ENCODE measurements around the gene DLGAP1. TPM values are rescaled to one million over a fixed set of nuclear protein-coding genes. Genes with fewer than 3 reads are reported as not detected.

DLGAP1 gene
- total and polyA plus RNA-seq, 2 donors: 0.24 to 0.41 TPM

DNA sequence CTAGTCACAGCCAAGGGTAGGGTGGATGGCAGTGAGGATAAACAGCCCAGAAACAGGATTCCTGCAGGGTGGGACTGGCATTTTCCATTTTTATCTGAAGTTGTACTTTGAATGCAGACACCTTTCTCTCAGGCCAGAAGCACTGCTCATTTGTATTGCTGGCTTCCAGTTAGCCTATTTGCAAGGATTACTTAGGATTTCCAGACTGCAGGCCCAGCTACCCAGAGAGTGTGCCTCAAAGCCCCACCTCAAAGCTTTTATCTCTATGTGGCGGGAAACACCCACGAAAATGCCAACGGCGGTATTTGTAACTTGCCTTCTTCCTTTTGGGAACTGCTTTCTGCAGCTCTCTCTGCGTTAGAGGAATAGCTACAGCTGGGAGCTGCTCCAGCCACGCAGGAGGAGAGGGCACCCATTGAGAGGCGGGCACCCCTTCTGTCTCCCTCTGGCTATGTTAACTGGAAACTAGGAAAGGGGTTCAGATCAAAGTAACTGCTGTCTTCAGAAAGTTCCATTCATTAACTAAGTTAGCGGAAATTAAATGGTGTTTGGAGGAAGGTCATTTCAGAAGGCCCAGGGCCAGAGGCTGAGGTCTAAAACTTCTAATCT, 860.2 kb downstream of the DLGAP1 start:
- Histone ChIP-seq H3K27me3 (ENCODE audit: control insufficient read depth in 2 of 2, insufficient read depth in 1 of 2, low read length in 1 of 2) (no peaks in the 10 kb centered on the region), H3K36me3 (ENCODE audit: control insufficient read depth in 2 of 2, insufficient read depth in 2 of 2, low read length in 1 of 2) (no peaks in the 10 kb centered on the region), H3K4me1 (ENCODE audit: control insufficient read depth in 2 of 2, insufficient read depth in 2 of 2, low read length in 2 of 2) (peaks cover 35 to 52% of the 10 kb centered on the region in 2 donors), H3K27ac (ENCODE audit: low read depth in 1 of 2, low read length in 1 of 2) (peak overlapping the region; percentile 95 to 99), H3K9me3 (ENCODE audit: control insufficient read depth in 2 of 2, insufficient read depth in 1 of 2, low read length in 1 of 2) (no peaks in the 10 kb centered on the region), H3K4me3 (ENCODE audit: low read length in 2 of 2) (peak overlapping the region; percentile 54 to 61)
- 24% methylated on average over 8 of the region's 8 CpGs for WGBS
- DNase-seq (ENCODE audit: low read depth in 6 of 9, low spot score in 9 of 9): peak in 2 of 9 donors; percentile 50 to 67

DNA sequence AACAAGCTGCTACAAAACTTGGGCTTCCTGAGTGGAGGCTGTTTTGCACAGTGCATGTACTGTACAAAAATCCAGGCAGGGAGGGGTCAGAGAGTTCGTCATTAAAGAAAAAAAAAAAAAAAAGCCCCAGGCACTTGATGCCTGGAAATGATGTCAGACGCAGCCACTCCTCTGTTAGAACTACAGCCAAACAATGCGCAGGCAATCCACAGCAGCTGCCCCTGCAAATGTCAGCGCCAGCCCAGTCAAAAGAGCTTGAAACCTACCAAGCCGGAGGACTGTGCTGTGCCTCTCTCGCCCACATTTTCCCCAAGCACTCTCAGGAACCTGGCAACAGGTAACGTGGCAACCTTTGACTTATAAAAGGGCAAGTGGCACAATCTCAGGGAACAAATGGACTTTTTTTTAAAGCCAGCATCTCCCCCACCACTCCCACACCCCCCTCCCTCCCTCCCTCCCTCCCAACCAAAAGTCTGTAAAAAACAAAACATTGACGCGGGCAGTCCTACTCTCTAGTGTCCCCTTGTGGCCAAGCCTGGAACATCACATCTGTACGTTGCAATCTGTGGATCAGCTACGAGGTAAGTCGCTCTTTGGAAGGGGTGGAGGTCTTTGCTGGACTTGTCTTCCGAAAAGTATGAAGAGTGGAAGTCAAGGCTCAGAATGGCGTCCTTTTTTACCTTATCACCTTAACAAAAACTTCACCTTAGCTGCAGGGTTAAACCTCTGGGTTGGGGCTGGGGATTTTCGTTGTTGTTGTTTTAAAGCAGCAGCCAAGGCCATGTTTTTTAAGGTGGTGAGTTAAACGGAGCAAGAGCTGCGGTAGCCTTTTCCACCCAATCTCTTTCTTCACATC, 861.0 kb downstream of the DLGAP1 start:
- WGBS: under 1% methylated on average over 17 of the region's 17 CpGs
- no peaks in the 10 kb centered on the region for H3K27me3 ChIP-seq (ENCODE audit: control insufficient read depth in 2 of 2, insufficient read depth in 1 of 2, low read length in 1 of 2)
- peak overlapping the region; percentile 56 to 61 for H3K4me3 ChIP-seq (ENCODE audit: low read length in 2 of 2)
- peaks cover 35 to 52% of the 10 kb centered on the region in 2 donors for H3K4me1 ChIP-seq (ENCODE audit: control insufficient read depth in 2 of 2, insufficient read depth in 2 of 2, low read length in 2 of 2)
- H3K36me3 ChIP-seq (ENCODE audit: control insufficient read depth in 2 of 2, insufficient read depth in 2 of 2, low read length in 1 of 2): no peaks in the 10 kb centered on the region
- H3K27ac ChIP-seq (ENCODE audit: low read depth in 1 of 2, low read length in 1 of 2): peak overlapping the region; percentile 99 to 100
- no peaks in the 10 kb centered on the region for H3K9me3 ChIP-seq (ENCODE audit: control insufficient read depth in 2 of 2, insufficient read depth in 1 of 2, low read length in 1 of 2)
- DNase-seq (ENCODE audit: low read depth in 6 of 9, low spot score in 9 of 9): peak; percentile 86 to 98 (median 95)

DNA sequence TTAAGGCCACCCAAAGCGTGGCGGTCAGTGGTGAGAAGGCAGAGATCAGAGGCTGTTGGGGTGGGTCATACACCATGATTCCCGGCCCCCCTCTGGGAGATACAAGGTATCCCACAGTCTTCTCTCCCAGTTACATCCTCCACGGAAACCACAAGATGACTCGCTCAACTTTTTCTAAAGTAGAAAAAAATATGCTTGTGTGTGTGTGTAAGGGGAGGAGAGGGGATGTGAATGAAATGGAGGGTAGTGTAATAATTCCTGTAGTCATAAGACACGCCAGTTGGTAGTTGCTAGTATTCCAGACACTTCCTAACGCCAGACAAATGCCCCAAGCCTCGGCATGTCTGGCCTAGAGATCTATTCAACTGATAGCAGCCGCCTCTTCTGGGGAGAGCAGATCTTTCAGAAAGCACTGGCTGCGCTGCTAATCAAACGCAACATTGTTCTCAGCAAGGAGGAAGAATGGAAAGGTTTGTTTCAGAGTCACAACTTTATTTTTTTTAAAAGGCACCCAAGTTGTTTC, 861.7 kb downstream of the DLGAP1 start:
- DNase-seq (ENCODE audit: low read depth in 6 of 9, low spot score in 9 of 9): peak in 1 of 9 donors; percentile 37
- H3K4me3 ChIP-seq (ENCODE audit: low read length in 2 of 2): peak overlapping the region; percentile 56 to 61
- no peaks in the 10 kb centered on the region for H3K27me3 ChIP-seq (ENCODE audit: control insufficient read depth in 2 of 2, insufficient read depth in 1 of 2, low read length in 1 of 2)
- H3K27ac ChIP-seq (ENCODE audit: low read depth in 1 of 2, low read length in 1 of 2): peak overlapping the region; percentile 99 to 100
- H3K4me1 ChIP-seq (ENCODE audit: control insufficient read depth in 2 of 2, insufficient read depth in 2 of 2, low read length in 2 of 2): peaks cover 35 to 52% of the 10 kb centered on the region in 2 donors
- H3K36me3 ChIP-seq (ENCODE audit: control insufficient read depth in 2 of 2, insufficient read depth in 2 of 2, low read length in 1 of 2): no peaks in the 10 kb centered on the region
- no peaks in the 10 kb centered on the region for H3K9me3 ChIP-seq (ENCODE audit: control insufficient read depth in 2 of 2, insufficient read depth in 1 of 2, low read length in 1 of 2)
- 8% methylated on average over 11 of the region's 11 CpGs for WGBS

DNA sequence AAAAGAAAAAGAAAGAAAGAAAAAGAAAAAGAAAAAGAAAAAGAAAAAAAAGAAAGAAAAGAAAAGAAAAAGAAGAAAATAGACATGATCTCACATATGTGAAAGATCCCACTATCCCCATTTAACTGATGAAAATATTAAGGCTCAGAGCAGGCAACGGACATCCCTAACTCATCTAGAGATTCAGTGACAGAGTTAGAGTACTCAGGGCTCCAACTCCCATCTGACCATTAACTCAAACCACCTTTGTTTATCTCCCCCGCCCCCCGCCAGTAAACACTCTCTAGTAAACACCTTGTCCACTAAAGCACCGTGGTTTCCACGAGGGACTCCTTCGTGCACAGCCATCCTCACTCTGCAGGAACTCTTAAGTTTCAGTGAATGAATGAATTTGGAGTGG, 862.2 kb downstream of the DLGAP1 start:
- no peak for DNase-seq (ENCODE audit: low read depth in 6 of 9, low spot score in 9 of 9)
- Histone ChIP-seq H3K27ac (ENCODE audit: low read depth in 1 of 2, low read length in 1 of 2) (peak overlapping the region; percentile 99 to 100), H3K4me1 (ENCODE audit: control insufficient read depth in 2 of 2, insufficient read depth in 2 of 2, low read length in 2 of 2) (peaks cover 35 to 49% of the 10 kb centered on the region in 2 donors), H3K36me3 (ENCODE audit: control insufficient read depth in 2 of 2, insufficient read depth in 2 of 2, low read length in 1 of 2) (no peaks in the 10 kb centered on the region), H3K4me3 (ENCODE audit: low read length in 2 of 2) (no peak overlapping the region), H3K27me3 (ENCODE audit: control insufficient read depth in 2 of 2, insufficient read depth in 1 of 2, low read length in 1 of 2) (no peaks in the 10 kb centered on the region), H3K9me3 (ENCODE audit: control insufficient read depth in 2 of 2, insufficient read depth in 1 of 2, low read length in 1 of 2) (no peaks in the 10 kb centered on the region)
- 82% methylated on average over 6 of the region's 6 CpGs for WGBS

DNA sequence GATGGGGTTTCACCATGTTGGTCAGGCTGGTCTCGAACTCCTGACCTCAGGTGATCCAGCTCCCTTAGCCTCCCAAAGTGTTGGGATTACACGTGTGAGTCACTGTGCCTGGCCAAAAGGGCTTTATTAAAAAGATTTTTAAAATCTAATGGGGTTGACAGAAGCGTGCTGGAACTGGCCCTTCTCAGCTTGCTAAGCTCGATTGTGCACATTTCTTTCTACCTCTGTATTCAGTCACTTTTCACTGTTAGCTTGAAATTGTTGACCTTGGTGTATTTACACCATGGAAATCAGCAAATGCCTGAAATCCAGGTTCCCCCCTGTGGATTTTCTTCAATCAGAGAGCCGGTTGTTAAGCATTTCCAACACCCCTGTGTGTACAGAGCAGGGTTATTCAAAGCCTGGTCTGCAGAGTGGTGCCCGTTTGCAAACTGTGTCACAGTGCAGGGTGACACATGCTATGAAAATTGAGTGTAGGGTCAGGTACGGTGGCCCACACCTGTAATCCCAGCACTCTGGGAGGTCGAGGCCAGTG, 864.9 kb downstream of the DLGAP1 start:
- Histone ChIP-seq H3K4me1 (ENCODE audit: control insufficient read depth in 2 of 2, insufficient read depth in 2 of 2, low read length in 2 of 2) (peaks cover 10 to 28% of the 10 kb centered on the region in 2 donors), H3K4me3 (ENCODE audit: low read length in 2 of 2) (no peak overlapping the region), H3K9me3 (ENCODE audit: control insufficient read depth in 2 of 2, insufficient read depth in 1 of 2, low read length in 1 of 2) (peaks cover 0 to 6% of the 10 kb centered on the region in 2 donors), H3K36me3 (ENCODE audit: control insufficient read depth in 2 of 2, insufficient read depth in 2 of 2, low read length in 1 of 2) (no peaks in the 10 kb centered on the region), H3K27me3 (ENCODE audit: control insufficient read depth in 2 of 2, insufficient read depth in 1 of 2, low read length in 1 of 2) (no peaks in the 10 kb centered on the region), H3K27ac (ENCODE audit: low read depth in 1 of 2, low read length in 1 of 2) (no peak overlapping the region)
- DNase-seq (ENCODE audit: low read depth in 6 of 9, low spot score in 9 of 9): no peak
- WGBS: 96% methylated on average over 8 of the region's 8 CpGs

DNA sequence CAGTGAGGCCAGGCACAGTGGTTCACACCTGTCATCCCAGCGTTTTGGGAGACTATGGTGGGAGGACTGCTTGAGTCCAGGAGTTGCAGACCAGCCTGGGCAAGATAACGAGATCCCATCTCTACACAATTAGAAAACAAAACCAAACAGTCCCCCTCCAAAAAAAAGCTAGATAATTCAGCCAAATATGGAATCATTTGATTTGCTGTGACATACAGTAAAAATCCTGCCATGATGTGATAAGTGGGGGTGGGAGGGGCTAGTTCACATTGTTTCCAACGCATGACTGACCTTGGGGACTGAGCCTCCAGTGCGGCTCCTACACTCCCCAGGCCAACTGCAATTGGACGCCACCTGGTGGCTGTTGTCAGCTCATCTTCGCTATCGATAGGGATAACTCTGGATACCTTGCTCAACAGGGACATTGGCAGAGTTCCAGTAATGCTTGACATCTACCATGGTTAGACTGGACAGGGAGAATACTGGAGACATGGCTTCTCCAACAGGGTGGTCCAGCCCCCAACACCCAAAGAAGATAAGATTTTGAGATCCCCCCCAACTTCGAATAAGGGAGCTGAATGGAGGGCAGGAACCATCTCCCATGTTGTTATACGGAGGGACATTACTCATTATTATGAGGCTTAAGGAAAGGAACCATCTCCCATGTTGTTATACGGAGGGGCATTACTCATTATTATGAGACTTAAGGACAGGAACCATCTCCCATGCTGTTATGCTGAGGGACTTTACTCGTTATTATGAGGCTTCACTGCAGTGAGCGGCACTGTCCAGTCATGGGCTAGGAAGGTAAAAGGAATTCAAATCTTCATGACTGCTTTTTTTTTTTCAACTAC, 869.2 kb downstream of the DLGAP1 start:
- no peak overlapping the region for H3K27ac ChIP-seq (ENCODE audit: low read depth in 1 of 2, low read length in 1 of 2)
- peaks cover 0 to 6% of the 10 kb centered on the region in 2 donors for H3K9me3 ChIP-seq (ENCODE audit: control insufficient read depth in 2 of 2, insufficient read depth in 1 of 2, low read length in 1 of 2)
- WGBS: 64% methylated on average over 12 of the region's 12 CpGs
- H3K27me3 ChIP-seq (ENCODE audit: control insufficient read depth in 2 of 2, insufficient read depth in 1 of 2, low read length in 1 of 2): no peaks in the 10 kb centered on the region
- no peaks in the 10 kb centered on the region for H3K36me3 ChIP-seq (ENCODE audit: control insufficient read depth in 2 of 2, insufficient read depth in 2 of 2, low read length in 1 of 2)
- peak in 4 of 9 donors; percentile 47 to 77 (median 66) for DNase-seq (ENCODE audit: low read depth in 6 of 9, low spot score in 9 of 9)
- no peak overlapping the region for H3K4me3 ChIP-seq (ENCODE audit: low read length in 2 of 2)
- H3K4me1 ChIP-seq (ENCODE audit: control insufficient read depth in 2 of 2, insufficient read depth in 2 of 2, low read length in 2 of 2): peaks cover 0 to 11% of the 10 kb centered on the region in 2 donors

DNA sequence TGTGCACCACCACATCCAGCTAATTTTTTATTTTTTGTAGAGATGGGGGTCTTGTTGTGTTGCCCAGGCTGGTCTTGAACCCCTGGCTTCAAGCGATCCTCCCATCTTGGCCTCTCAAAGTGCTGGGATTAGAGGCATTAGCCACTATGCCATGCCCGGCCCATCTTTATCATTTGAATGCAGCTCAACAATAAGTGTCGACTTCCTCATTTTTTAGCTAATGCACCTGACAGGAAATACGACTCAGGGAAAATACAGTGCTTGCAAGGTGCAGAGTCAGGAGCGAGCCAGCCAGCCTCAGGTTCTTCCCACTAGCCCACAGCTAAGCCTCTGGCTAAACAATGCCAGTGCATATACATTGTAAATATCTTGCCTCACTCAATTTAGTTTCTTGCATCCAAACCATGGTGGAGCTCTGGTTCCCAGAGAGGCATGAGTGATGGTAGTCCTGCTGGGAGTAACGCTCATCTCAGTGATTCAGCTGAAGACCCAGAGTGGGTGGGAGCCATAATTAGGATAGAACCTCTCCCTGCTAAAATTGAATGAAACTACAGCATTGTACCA, 870.1 kb downstream of the DLGAP1 start:
- no peak for DNase-seq (ENCODE audit: low read depth in 6 of 9, low spot score in 9 of 9)
- Histone ChIP-seq H3K4me3 (ENCODE audit: low read length in 2 of 2) (no peak overlapping the region), H3K27me3 (ENCODE audit: control insufficient read depth in 2 of 2, insufficient read depth in 1 of 2, low read length in 1 of 2) (no peaks in the 10 kb centered on the region), H3K4me1 (ENCODE audit: control insufficient read depth in 2 of 2, insufficient read depth in 2 of 2, low read length in 2 of 2) (peaks cover 0 to 11% of the 10 kb centered on the region in 2 donors), H3K36me3 (ENCODE audit: control insufficient read depth in 2 of 2, insufficient read depth in 2 of 2, low read length in 1 of 2) (no peaks in the 10 kb centered on the region), H3K27ac (ENCODE audit: low read depth in 1 of 2, low read length in 1 of 2) (no peak overlapping the region), H3K9me3 (ENCODE audit: control insufficient read depth in 2 of 2, insufficient read depth in 1 of 2, low read length in 1 of 2) (peaks cover 0 to 6% of the 10 kb centered on the region in 2 donors)
- 30% methylated on average over 6 of the region's 6 CpGs for WGBS

DNA sequence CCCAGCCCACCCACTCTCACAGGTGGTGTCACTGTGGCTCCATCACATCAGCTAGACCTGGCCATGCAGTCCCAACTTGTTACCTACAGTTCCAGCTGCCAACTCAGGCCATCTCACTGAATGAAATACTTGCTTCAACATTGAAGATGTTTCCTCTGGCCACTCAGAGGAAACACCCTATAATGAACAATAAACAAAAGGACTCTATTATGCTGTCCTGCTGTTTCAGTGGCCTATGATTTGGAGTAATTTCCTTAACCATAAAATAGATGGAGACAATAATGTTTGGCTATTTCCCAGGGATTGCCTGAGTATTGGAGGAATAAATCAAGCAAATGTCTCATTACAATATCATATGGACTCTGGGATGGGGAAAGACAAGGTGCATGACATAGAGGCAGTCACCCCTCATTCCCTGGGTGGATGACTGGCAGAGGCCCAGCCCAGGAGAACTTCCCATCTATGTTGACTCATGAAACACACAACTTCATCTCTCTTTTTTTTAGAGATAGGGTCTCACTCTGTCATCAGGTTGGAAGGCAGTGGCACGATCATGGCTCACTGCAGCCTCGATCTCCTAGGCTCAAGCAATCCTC, 870.7 kb downstream of the DLGAP1 start:
- Histone ChIP-seq H3K4me3 (ENCODE audit: low read length in 2 of 2) (no peak overlapping the region), H3K4me1 (ENCODE audit: control insufficient read depth in 2 of 2, insufficient read depth in 2 of 2, low read length in 2 of 2) (peaks cover 0 to 11% of the 10 kb centered on the region in 2 donors), H3K27ac (ENCODE audit: low read depth in 1 of 2, low read length in 1 of 2) (no peak overlapping the region), H3K36me3 (ENCODE audit: control insufficient read depth in 2 of 2, insufficient read depth in 2 of 2, low read length in 1 of 2) (no peaks in the 10 kb centered on the region), H3K9me3 (ENCODE audit: control insufficient read depth in 2 of 2, insufficient read depth in 1 of 2, low read length in 1 of 2) (peaks cover 0 to 6% of the 10 kb centered on the region in 2 donors), H3K27me3 (ENCODE audit: control insufficient read depth in 2 of 2, insufficient read depth in 1 of 2, low read length in 1 of 2) (no peaks in the 10 kb centered on the region)
- 94% methylated on average over 2 of the region's 2 CpGs for WGBS
- no peak for DNase-seq (ENCODE audit: low read depth in 6 of 9, low spot score in 9 of 9)

Data from thymus (tissue), 11 donors.